ENCODE data around the gene FRMPD4. TPM values are rescaled to one million over a fixed set of nuclear protein-coding genes. Genes with fewer than 3 reads are reported as not detected.

The FRMPD4 gene
- total RNA-seq, 1 experiment from 2014 or later = not detected

DNA sequence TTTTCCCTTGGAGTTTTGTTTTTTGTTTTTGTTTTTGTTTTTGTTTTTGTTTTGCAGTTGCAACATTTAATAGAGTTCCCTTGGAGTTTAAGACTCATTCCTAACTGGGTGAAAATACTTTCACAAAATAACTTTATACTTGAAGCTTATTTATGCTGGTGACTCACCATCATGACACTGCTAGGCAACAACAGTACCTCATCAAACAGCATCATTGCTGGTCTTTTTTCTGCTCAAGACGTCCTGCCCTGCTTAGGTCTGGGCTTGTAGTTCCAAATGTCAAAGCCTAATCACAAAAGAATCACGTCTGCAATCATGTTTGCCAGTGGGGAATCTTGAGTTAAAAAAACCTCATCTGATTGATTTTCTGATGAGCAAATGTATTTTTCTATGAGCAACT lies 547.3 kb downstream of the FRMPD4 start:
- TF ChIP-seq EZH2 (IDR thresholded peaks at IDR 0.05; ENCODE audit: low read depth) = no peak
- TF ChIP-seq, protein P1, sequence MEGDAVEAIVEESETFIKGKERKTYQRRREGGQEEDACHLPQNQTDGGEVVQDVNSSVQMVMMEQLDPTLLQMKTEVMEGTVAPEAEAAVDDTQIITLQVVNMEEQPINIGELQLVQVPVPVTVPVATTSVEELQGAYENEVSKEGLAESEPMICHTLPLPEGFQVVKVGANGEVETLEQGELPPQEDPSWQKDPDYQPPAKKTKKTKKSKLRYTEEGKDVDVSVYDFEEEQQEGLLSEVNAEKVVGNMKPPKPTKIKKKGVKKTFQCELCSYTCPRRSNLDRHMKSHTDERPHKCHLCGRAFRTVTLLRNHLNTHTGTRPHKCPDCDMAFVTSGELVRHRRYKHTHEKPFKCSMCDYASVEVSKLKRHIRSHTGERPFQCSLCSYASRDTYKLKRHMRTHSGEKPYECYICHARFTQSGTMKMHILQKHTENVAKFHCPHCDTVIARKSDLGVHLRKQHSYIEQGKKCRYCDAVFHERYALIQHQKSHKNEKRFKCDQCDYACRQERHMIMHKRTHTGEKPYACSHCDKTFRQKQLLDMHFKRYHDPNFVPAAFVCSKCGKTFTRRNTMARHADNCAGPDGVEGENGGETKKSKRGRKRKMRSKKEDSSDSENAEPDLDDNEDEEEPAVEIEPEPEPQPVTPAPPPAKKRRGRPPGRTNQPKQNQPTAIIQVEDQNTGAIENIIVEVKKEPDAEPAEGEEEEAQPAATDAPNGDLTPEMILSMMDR (conservative IDR thresholded peaks at IDR 0.05) = no peak
- BruUV-seq (replicated peaks) = no TSS peak
- Histone ChIP-seq H3K4me1 (replicated peaks; ENCODE audit: insufficient read depth) (no peaks in the 10 kb centered on the region), H4K20me1 (ENCODE audit: insufficient read depth) (no peaks in the 10 kb centered on the region), H3K4me3 (no peak overlapping the region), H3F3A (ENCODE audit: insufficient read depth, low read depth) (no peaks in the 10 kb centered on the region), H3K9me3 (ENCODE audit: insufficient read depth, low read depth) (no peaks in the 10 kb centered on the region), H3K36me3 (ENCODE audit: low read depth) (no peaks in the 10 kb centered on the region), H3K27ac (no peak overlapping the region), H3K4me2 (no peak overlapping the region), H3K27me3 (ENCODE audit: insufficient read depth, low read depth) (no peaks in the 10 kb centered on the region), H3K9me2 (ENCODE audit: insufficient read depth) (no peaks in the 10 kb centered on the region), H3K79me2 (ENCODE audit: low read depth) (no peaks in the 10 kb centered on the region), H2AFZ (no peak overlapping the region)
- POLR2A ChIA-PET (ENCODE audit: unreplicated experiment) = no interaction called here
- CTCF ChIA-PET = interaction anchor here (0.6 kb wide), 1 partner anchor 434 kb away, joined by 3 read pairs; no protein-coding TSS in a partner anchor
- DNase-seq = no peak
- intact Hi-C loops (cut with micrococcal nuclease; ENCODE audit: unreplicated experiment) = no loop called here

DNA sequence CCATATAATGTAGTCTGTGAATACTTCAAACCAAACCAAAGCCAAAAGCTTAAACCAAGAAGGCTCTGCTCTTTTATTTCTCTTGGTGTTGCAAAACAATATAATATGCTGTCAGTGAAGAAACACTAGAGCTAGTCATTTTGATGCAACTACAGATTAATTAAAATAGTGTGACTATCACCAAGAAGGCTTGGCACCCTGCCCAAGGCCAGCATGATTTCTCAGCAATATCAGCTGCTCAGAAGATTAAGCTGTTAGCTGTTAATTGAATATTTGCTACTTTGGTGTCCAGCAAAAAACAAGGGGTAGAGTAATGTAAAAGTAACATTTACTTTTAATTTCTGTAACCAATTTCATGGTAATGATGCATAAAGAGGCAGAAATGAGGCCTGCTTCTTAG lies 548.1 kb downstream of the FRMPD4 start:
- CTCF ChIA-PET = no interaction called here
- H3K79me2 ChIP-seq (ENCODE audit: low read depth) = no peaks in the 10 kb centered on the region
- no peaks in the 10 kb centered on the region for H3K4me1 ChIP-seq (replicated peaks; ENCODE audit: insufficient read depth)
- no peaks in the 10 kb centered on the region for H3K9me2 ChIP-seq (ENCODE audit: insufficient read depth)
- no peaks in the 10 kb centered on the region for H3K9me3 ChIP-seq (ENCODE audit: insufficient read depth, low read depth)
- H3F3A ChIP-seq (ENCODE audit: insufficient read depth, low read depth) = no peaks in the 10 kb centered on the region
- no peaks in the 10 kb centered on the region for H3K27me3 ChIP-seq (ENCODE audit: insufficient read depth, low read depth)
- no peak for TF ChIP-seq EZH2 (IDR thresholded peaks at IDR 0.05; ENCODE audit: low read depth)
- TF ChIP-seq, protein P1 (conservative IDR thresholded peaks at IDR 0.05) = no peak
- no TSS peak for BruUV-seq (replicated peaks)
- H3K27ac ChIP-seq = no peak overlapping the region
- no peak overlapping the region for H3K4me2 ChIP-seq
- no peak overlapping the region for H3K4me3 ChIP-seq
- DNase-seq = no peak
- POLR2A ChIA-PET (ENCODE audit: unreplicated experiment) = no interaction called here
- intact Hi-C loops (cut with micrococcal nuclease; ENCODE audit: unreplicated experiment) = no loop called here
- no peak overlapping the region for H2AFZ ChIP-seq
- H4K20me1 ChIP-seq (ENCODE audit: insufficient read depth) = no peaks in the 10 kb centered on the region
- H3K36me3 ChIP-seq (ENCODE audit: low read depth) = no peaks in the 10 kb centered on the region

DNA sequence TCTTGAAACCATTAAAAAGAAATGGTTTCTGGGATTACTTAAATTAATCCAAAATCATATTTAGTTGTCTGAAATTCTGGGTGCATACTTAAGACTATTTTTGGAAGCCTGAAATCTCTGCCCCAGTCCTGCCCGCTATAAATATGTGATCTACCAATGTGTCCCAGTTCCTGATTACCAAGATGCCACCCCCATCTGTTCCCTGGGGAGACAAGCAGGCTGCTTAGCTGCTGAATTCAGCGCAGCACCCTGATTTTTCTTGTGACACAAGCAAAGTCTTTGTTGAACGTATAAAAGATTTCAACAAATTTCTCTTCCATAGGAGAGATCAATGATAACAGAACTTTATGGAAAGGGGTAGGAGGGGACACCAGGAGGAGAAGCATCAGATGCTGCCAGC lies 552.4 kb downstream of the FRMPD4 start:
- Histone ChIP-seq H3K4me2 (no peak overlapping the region), H3K27ac (no peak overlapping the region), H3K79me2 (ENCODE audit: low read depth) (no peaks in the 10 kb centered on the region), H4K20me1 (ENCODE audit: insufficient read depth) (no peaks in the 10 kb centered on the region), H3K27me3 (ENCODE audit: insufficient read depth, low read depth) (no peaks in the 10 kb centered on the region), H3K4me1 (replicated peaks; ENCODE audit: insufficient read depth) (no peaks in the 10 kb centered on the region), H2AFZ (no peak overlapping the region), H3K36me3 (ENCODE audit: low read depth) (no peaks in the 10 kb centered on the region), H3K4me3 (no peak overlapping the region), H3K9me2 (ENCODE audit: insufficient read depth) (no peaks in the 10 kb centered on the region), H3F3A (ENCODE audit: insufficient read depth, low read depth) (no peaks in the 10 kb centered on the region), H3K9me3 (ENCODE audit: insufficient read depth, low read depth) (no peaks in the 10 kb centered on the region)
- no peak for DNase-seq
- intact Hi-C loops (cut with micrococcal nuclease; ENCODE audit: unreplicated experiment) = no loop called here
- ChIA-PET CTCF (no interaction called here), POLR2A (ENCODE audit: unreplicated experiment) (no interaction called here)
- TF ChIP-seq, protein P1 (conservative IDR thresholded peaks at IDR 0.05) = no peak
- TF ChIP-seq EZH2 (IDR thresholded peaks at IDR 0.05; ENCODE audit: low read depth) = no peak
- BruUV-seq (replicated peaks) = no TSS peak

Measured in PC-9 (cell line).